ENCODE measurements around the gene FBXW7.

Gene FBXW7

GRCh38 chr4:152534541-152535359 lies 1.1 kb downstream of the FBXW7 start (continued):
- TF ChIP-seq ZSCAN4 (tag by site-specific recombination; IDR thresholded peaks at IDR 0.05), result no peak
- no peak for TF ChIP-seq ZNF629 (tag by site-specific recombination; IDR thresholded peaks at IDR 0.05)
- TF ChIP-seq ZNF24 (tag by site-specific recombination; IDR thresholded peaks at IDR 0.05), result no peak
- TF ChIP-seq ZNF510 (tag by site-specific recombination; IDR thresholded peaks at IDR 0.05; ENCODE audit: insufficient replicate concordance), result no peak
- 0 out of 2 replicates have a peak, but pooled peaks have one; percentile 8 for TF ChIP-seq GLIS1 (tag by site-specific recombination; IDR thresholded peaks at IDR 0.05)
- no peak for TF ChIP-seq BCL6B (tag by site-specific recombination; IDR thresholded peaks at IDR 0.05)
- TF ChIP-seq ZNF600 (tag by site-specific recombination; IDR thresholded peaks at IDR 0.05), result peak; percentile 32
- no peak for TF ChIP-seq ZNF169 (tag by site-specific recombination; IDR thresholded peaks at IDR 0.05)
- no peak for TF ChIP-seq KLF7 (tag by site-specific recombination; IDR thresholded peaks at IDR 0.05; ENCODE audit: borderline replicate concordance)
- no peak for TF ChIP-seq ZNF514 (tag by site-specific recombination; IDR thresholded peaks at IDR 0.05)
- TF ChIP-seq ZNF529 (tag by site-specific recombination; IDR thresholded peaks at IDR 0.05; ENCODE audit: insufficient replicate concordance), result peak; percentile 22
- TF ChIP-seq ZNF211 (tag by site-specific recombination; IDR thresholded peaks at IDR 0.05; ENCODE audit: low read depth), result no peak
- no peak for TF ChIP-seq ZNF791 (tag by site-specific recombination; IDR thresholded peaks at IDR 0.05)
- TF ChIP-seq ZBTB44 (tag by site-specific recombination; IDR thresholded peaks at IDR 0.05), result no peak
- TF ChIP-seq ZNF223 (tag by site-specific recombination; IDR thresholded peaks at IDR 0.05), result no peak
- peak; percentile 36; the same call in 1 of the 2 replicates for TF ChIP-seq ZNF335 (tag by site-specific recombination; conservative IDR thresholded peaks at IDR 0.05)
- no peak for TF ChIP-seq ZNF138 (tag by site-specific recombination; IDR thresholded peaks at IDR 0.05; ENCODE audit: borderline replicate concordance)
- no peak for TF ChIP-seq ZBTB17 (tag by site-specific recombination; IDR thresholded peaks at IDR 0.05)
- TF ChIP-seq ZNF473 (tag by site-specific recombination; IDR thresholded peaks at IDR 0.05), result no peak
- no peak for TF ChIP-seq ZNF37A (tag by site-specific recombination; IDR thresholded peaks at IDR 0.05)
- no peak for TF ChIP-seq ZNF2 (tag by site-specific recombination; IDR thresholded peaks at IDR 0.05)
- no peak for TF ChIP-seq ZNF624 (tag by site-specific recombination; IDR thresholded peaks at IDR 0.05)
- no peak for TF ChIP-seq ZNF561 (tag by site-specific recombination; IDR thresholded peaks at IDR 0.05; ENCODE audit: borderline replicate concordance)
- peak; percentile 38; the same call in 1 of the 2 replicates for TF ChIP-seq PATZ1 (tag by site-specific recombination; IDR thresholded peaks at IDR 0.05)
- no peak for TF ChIP-seq GLI2 (tag by site-specific recombination; IDR thresholded peaks at IDR 0.05; ENCODE audit: borderline replicate concordance, low read depth)
- TF ChIP-seq RBAK (tag by site-specific recombination; IDR thresholded peaks at IDR 0.05), result no peak
- no peak for TF ChIP-seq ZNF645 (tag by site-specific recombination; IDR thresholded peaks at IDR 0.05)
- TF ChIP-seq ZNF626 (tag by site-specific recombination; IDR thresholded peaks at IDR 0.05), result no peak
- TF ChIP-seq YY2 (tag by site-specific recombination; IDR thresholded peaks at IDR 0.05), result no peak
- TF ChIP-seq ZNF404 (tag by site-specific recombination; IDR thresholded peaks at IDR 0.05), result no peak
- no peak for TF ChIP-seq HOXC10 (CRISPR knock-in tag; IDR thresholded peaks at IDR 0.05)
